ENCODE data around the gene FOXN1.
"Not testable (repeated sequence)": the region's sequence is repeated elsewhere in the genome, so short reads cannot be mapped to it uniquely, and the experiment has no call there.

The FOXN1 gene, protein sequence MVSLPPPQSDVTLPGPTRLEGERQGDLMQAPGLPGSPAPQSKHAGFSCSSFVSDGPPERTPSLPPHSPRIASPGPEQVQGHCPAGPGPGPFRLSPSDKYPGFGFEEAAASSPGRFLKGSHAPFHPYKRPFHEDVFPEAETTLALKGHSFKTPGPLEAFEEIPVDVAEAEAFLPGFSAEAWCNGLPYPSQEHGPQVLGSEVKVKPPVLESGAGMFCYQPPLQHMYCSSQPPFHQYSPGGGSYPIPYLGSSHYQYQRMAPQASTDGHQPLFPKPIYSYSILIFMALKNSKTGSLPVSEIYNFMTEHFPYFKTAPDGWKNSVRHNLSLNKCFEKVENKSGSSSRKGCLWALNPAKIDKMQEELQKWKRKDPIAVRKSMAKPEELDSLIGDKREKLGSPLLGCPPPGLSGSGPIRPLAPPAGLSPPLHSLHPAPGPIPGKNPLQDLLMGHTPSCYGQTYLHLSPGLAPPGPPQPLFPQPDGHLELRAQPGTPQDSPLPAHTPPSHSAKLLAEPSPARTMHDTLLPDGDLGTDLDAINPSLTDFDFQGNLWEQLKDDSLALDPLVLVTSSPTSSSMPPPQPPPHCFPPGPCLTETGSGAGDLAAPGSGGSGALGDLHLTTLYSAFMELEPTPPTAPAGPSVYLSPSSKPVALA

DNA sequence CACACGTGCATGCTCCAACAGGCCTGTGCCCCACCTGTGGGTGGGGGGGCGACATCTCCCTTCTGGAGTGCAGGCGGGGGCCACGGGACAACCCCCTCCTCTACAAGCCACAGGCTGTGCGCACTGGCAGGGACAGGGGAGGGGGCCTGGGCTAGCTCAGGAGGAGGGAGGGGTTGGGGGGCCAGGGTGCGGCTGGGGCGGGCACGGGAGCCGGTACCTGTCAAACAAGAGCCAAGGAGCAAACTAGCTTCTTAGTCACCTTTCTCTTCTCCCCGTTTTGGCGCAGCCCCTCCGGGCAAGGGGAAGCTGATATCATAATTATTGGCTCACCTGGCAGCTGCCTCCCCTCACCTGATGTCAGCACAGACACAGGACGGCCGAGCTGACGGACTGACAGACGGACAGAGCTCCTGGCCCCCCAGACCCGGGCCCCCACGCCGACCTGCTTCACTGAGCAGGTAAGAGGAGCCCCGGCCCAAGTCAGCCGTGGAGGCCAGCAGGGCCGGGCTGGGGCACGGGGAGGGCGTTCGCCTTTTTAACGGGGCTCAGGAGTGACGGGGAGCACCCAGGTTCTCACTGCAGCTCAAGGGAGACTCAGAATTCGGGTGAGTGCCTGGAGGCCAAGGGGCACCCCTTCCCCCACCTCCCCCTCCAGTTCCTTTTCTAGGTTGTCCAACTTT lies at the start of gene FOXN1:
Gene FOXN1, plus strand, starts transcription at position 363 of the 680 bp plus-strand sequence. CDS start 17,622 bp downstream, outside the sequence.
- Mint-ChIP-seq H3K27ac (no peak within 1 kb of the TSS), H3K4me3 (no peak within 1 kb of the TSS), H3K36me3 (ENCODE audit: low read depth) (no peaks in the 10 kb centered on the region), H3K4me1 (no peaks in the 10 kb centered on the region), H3K9me3 (no peaks in the 10 kb centered on the region), H3K27me3 (peaks cover 18% of the 10 kb centered on the region)
- DNase-seq (no peak), ATAC-seq (no peak)

DNA sequence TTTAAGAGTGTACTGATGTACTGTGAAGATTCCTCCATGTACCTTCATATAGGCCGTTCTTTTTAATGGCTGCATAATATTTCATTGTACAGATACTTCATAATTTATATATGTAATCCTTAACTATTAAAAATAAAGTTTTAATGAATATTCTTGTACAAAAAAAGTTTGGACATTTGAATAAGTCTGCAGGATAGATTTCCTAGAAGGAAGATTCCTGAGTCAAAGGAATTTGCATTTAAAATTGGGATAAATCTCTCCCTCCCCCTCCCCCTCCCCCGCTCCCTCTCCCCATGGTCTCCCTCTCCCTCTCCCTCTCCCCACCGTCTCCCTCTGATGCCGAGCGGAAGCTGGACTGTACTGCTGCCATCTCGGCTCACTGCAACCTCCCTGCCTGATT lies 48.3 kb upstream of the FOXN1 start:
- H3K27me3 Mint-ChIP-seq: peaks cover 3% of the 10 kb centered on the region
- H3K36me3 Mint-ChIP-seq (ENCODE audit: low read depth): no peaks in the 10 kb centered on the region
- ATAC-seq (no peak), DNase-seq (no peak)
- H3K4me3 Mint-ChIP-seq: no peak overlapping the region
- no peak overlapping the region for H3K27ac Mint-ChIP-seq
- no peaks in the 10 kb centered on the region for H3K4me1 Mint-ChIP-seq
- no peaks in the 10 kb centered on the region for H3K9me3 Mint-ChIP-seq

- ATAC-seq; DNase-seq; H3K27me3 Mint-ChIP-seq; H3K36me3 Mint-ChIP-seq (ENCODE audit: low read depth); H3K4me1 Mint-ChIP-seq; H3K27ac Mint-ChIP-seq; H3K4me3 Mint-ChIP-seq; H3K9me3 Mint-ChIP-seq: not testable (repeated sequence)
Measured at GRCh38 chr17:28458881-28459280, 47.3 kb upstream of the FOXN1 start.

DNA sequence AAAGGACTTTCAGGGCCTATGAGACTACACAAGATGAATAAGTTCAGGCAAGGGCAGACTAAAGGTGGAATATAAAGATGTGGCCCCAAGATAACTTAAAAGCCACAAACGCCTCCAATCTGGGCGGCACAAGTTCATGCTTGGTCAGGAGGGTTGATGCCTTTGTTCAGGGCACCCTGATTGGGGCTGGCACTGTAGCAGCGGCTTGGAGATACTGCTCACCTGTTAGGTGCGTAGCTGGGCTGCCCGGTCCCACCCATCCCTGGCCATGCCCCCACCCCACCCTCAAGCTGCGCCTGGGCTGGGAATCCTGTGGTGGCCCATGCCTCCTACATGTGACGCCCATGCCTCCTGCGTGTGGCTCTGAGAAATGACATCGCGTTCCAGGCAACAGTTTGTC lies 45.2 kb upstream of the FOXN1 start:
- Mint-ChIP-seq H3K4me1 (no peaks in the 10 kb centered on the region), H3K27me3 (peaks cover 8% of the 10 kb centered on the region), H3K9me3 (no peaks in the 10 kb centered on the region), H3K27ac (no peak overlapping the region), H3K36me3 (ENCODE audit: low read depth) (no peaks in the 10 kb centered on the region), H3K4me3 (no peak overlapping the region)
- no peak for ATAC-seq
- DNase-seq: no peak

GRCh38 chr17:28466001-28466400 lies 40.1 kb upstream of the FOXN1 start:
- Mint-ChIP-seq H3K36me3 (ENCODE audit: low read depth) (no peaks in the 10 kb centered on the region), H3K4me1 (peaks cover 7% of the 10 kb centered on the region), H3K4me3 (no peak overlapping the region), H3K27ac (no peak overlapping the region), H3K27me3 (peaks cover 11% of the 10 kb centered on the region), H3K9me3 (no peaks in the 10 kb centered on the region)
- DNase-seq: no peak
- ATAC-seq: no peak

GRCh38 chr17:28466521-28467048 lies 39.6 kb upstream of the FOXN1 start:
- Mint-ChIP-seq H3K27me3 (peaks cover 11% of the 10 kb centered on the region), H3K9me3 (no peaks in the 10 kb centered on the region)
- ATAC-seq: no peak

GRCh38 chr17:28467456-28468025 lies 38.6 kb upstream of the FOXN1 start:
- Mint-ChIP-seq H3K4me3 (no peak overlapping the region), H3K4me1 (peaks cover 7% of the 10 kb centered on the region), H3K9me3 (no peaks in the 10 kb centered on the region), H3K27ac (no peak overlapping the region), H3K36me3 (ENCODE audit: low read depth) (no peaks in the 10 kb centered on the region), H3K27me3 (peaks cover 11% of the 10 kb centered on the region)
- no peak for DNase-seq
- ATAC-seq: no peak

More at GRCh38 chr17:28466521-28467048, 39.6 kb upstream of the FOXN1 start:
- no peak overlapping the region for H3K4me3 Mint-ChIP-seq
- no peaks in the 10 kb centered on the region for H3K36me3 Mint-ChIP-seq (ENCODE audit: low read depth)
- H3K27ac Mint-ChIP-seq: no peak overlapping the region
- peaks cover 7% of the 10 kb centered on the region for H3K4me1 Mint-ChIP-seq
- no peak for DNase-seq

DNA sequence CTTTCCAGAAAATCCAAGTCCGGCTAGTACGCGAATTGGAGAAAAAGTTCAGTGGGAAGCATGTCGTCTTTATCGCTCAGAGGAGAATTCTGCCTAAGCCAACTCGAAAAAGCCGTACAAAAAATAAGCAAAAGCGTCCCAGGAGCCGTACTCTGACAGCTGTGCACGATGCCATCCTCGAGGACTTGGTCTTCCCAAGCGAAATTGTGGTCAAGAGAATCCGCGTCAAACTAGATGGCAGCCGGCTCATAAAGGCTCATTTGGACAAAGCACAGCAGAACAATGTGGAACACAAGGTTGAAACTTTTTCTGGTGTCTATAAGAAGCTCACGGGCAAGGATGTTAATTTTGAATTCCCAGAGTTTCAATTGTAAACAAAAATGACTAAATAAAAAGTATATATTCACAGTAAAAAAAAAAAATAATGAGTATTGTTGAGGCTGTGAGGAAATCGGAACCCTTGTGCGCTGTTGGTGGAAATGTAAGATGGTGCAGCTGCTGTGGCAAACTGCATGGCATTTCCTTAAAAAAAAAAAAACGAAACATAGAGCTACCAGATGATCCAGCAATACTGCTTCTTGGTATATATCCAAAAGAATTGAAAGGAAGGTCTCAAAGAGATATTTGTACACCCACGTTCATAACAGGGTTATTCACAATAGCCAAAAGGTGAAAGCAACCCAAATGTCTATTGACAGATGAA lies 38.0 kb upstream of the FOXN1 start:
- DNase-seq, ATAC-seq, H3K27ac Mint-ChIP-seq: not testable (repeated sequence)

GRCh38 chr17:28468781-28469180 lies 37.4 kb upstream of the FOXN1 start:
- no peak for DNase-seq
- ATAC-seq: peak; percentile 63
- Mint-ChIP-seq H3K27ac (no peak overlapping the region), H3K27me3 (peaks cover 3% of the 10 kb centered on the region), H3K4me1 (peaks cover 7% of the 10 kb centered on the region), H3K36me3 (ENCODE audit: low read depth) (no peaks in the 10 kb centered on the region), H3K9me3 (no peaks in the 10 kb centered on the region), H3K4me3 (no peak overlapping the region)

More for the DNA sequence above, 38.0 kb upstream of the FOXN1 start:
- H3K9me3 Mint-ChIP-seq; H3K4me1 Mint-ChIP-seq; H3K36me3 Mint-ChIP-seq (ENCODE audit: low read depth); H3K27me3 Mint-ChIP-seq; H3K4me3 Mint-ChIP-seq: not testable (repeated sequence)

GRCh38 chr17:28469376-28469775 lies 36.8 kb upstream of the FOXN1 start:
- Mint-ChIP-seq H3K4me3 (no peak overlapping the region), H3K27ac (no peak overlapping the region), H3K9me3 (no peaks in the 10 kb centered on the region), H3K36me3 (ENCODE audit: low read depth) (no peaks in the 10 kb centered on the region), H3K4me1 (peaks cover 7% of the 10 kb centered on the region), H3K27me3 (peaks cover 3% of the 10 kb centered on the region)
- ATAC-seq (no peak), DNase-seq (no peak)

GRCh38 chr17:28470266-28470913 lies 35.8 kb upstream of the FOXN1 start:
- Mint-ChIP-seq H3K36me3 (ENCODE audit: low read depth) (no peaks in the 10 kb centered on the region), H3K9me3 (no peaks in the 10 kb centered on the region), H3K27me3 (peaks cover 3% of the 10 kb centered on the region), H3K4me3 (no peak overlapping the region), H3K27ac (no peak overlapping the region), H3K4me1 (peaks cover 9% of the 10 kb centered on the region)
- no peak for DNase-seq
- no peak for ATAC-seq

DNA sequence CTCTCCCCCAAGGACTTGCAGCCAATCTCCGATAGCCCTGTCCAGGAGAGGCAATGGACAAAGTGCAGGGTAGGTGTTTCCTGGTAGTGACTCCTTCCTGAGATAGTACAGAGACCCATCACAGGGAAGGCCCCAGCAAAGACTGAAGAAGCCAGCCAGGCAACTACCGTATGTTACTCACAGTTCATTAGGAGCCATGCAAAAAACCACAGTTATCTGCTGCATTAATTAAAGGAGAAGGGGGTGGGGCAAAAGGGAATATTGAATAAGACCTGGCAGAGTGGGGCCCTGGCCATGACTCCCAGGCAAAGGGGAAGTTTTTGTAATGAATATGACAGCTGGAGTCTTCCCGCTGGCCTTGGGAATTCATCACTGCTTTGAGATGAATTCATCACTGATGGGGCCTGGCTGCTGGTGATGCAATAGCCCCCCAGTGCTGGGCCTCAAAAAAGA lies 35.2 kb upstream of the FOXN1 start:
- no peak for ATAC-seq
- no peak overlapping the region for H3K4me3 Mint-ChIP-seq
- H3K27me3 Mint-ChIP-seq: peaks cover 3% of the 10 kb centered on the region
- DNase-seq: no peak
- H3K4me1 Mint-ChIP-seq: peaks cover 12% of the 10 kb centered on the region
- H3K36me3 Mint-ChIP-seq (ENCODE audit: low read depth): no peaks in the 10 kb centered on the region
- no peaks in the 10 kb centered on the region for H3K9me3 Mint-ChIP-seq
- no peak overlapping the region for H3K27ac Mint-ChIP-seq

DNA sequence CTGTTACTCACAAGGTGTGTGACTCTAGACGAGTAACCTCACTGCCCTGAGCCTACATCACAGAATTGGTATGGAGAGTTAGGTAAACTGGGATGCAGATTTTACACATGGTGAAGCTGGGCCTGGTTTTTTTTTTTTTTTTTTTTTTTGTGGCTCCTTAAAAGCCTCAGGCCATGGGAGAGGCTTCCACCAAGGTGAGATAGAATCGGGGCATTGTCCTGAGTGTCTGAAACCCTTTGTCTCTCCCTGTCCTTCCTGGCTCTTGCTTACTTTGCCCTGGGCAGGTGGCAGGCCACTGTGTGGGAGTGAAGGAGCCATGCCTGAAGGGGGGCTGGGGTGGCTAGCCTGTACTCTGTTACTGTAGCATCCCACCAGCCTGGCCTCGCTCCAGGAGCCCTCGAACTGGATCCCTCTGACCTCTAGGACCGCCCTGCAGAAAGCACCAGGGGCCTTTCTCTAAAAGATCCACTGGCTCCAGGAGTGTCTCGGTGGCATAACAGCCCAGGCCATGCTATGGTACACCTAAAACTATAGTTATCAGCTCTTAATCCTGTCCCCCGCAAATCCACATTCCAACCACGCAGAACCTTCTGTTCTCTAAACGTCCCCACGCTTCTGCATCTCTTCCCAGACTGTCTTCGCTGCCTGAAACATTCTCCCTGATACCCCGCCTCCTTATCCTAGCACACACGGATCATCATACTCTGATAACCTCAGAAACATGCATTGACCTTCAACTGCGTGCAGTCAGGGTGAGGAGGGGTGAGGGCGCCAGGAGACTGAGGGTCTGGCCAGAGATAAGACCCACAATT lies 34.4 kb upstream of the FOXN1 start:
- H3K36me3 Mint-ChIP-seq (ENCODE audit: low read depth): no peaks in the 10 kb centered on the region
- H3K4me3 Mint-ChIP-seq: no peak overlapping the region
- no peaks in the 10 kb centered on the region for H3K9me3 Mint-ChIP-seq
- peaks cover 12% of the 10 kb centered on the region for H3K4me1 Mint-ChIP-seq
- ATAC-seq: no peak
- peaks cover 3% of the 10 kb centered on the region for H3K27me3 Mint-ChIP-seq
- DNase-seq: no peak
- H3K27ac Mint-ChIP-seq: no peak overlapping the region

Data from activated naive CD8-positive, alpha-beta T cell treated with anti-CD3 and anti-CD28 coated beads, Interleukin-2, amount 50 U/mL, for 24 hours (primary cell).